WTC11 (cell line): ENCODE results near the gene MRPL23. TPM values are rescaled to one million over a fixed set of nuclear protein-coding genes. Genes with fewer than 3 reads are reported as not detected.

Experiments
- ATAC-seq: fragments of 200-7000 bp; cut with Tn5 transposase; 2 replicates; pipeline ENCODE4 v1.10.0; 2021; ENCODE audit warnings: mild to moderate bottlenecking, moderate library complexity
- CTCF ChIA-PET: fragments of 300-600 bp; sonication (Branson Sonifier 250); formaldehyde crosslinking; loops from one replicate; lab custom pipeline; 2021; ENCODE audit warnings: antibody characterized with exemption; lab: Charles Lee
- POLR2A ChIA-PET: fragments of 350-600 bp; sonication (Branson Sonifier 250); formaldehyde crosslinking; loops from one replicate; lab custom pipeline; 2021; ENCODE audit warnings: antibody characterized with exemption; lab: Charles Lee
- DNase-seq: peaks from one replicate; pipeline ENCODE4 v3.0.0; 2021; ENCODE audit warnings: low spot score
- H3K27ac Mint-ChIP-seq: 2 replicates; pipeline ENCODE4 v1.8.0; 2021; ENCODE audit warnings: mixed read lengths
- H3K27me3 Mint-ChIP-seq: 2 replicates; pipeline ENCODE4 v1.8.0; 2021; ENCODE audit warnings: low read depth, mild to moderate bottlenecking, moderate library complexity, mixed read lengths
- H3K36me3 Mint-ChIP-seq: 2 replicates; pipeline ENCODE4 v1.8.0; 2021; ENCODE audit warnings: mixed read lengths
- H3K4me1 Mint-ChIP-seq: 2 replicates; pipeline ENCODE4 v1.8.0; 2022; ENCODE audit warnings: mixed read lengths
- H3K4me3 Mint-ChIP-seq: 2 replicates; pipeline ENCODE4 v1.8.0; 2021; ENCODE audit warnings: mild to moderate bottlenecking, moderate library complexity, mixed read lengths
- H3K9me3 Mint-ChIP-seq: 2 replicates; pipeline ENCODE4 v1.8.0; 2021; ENCODE audit warnings: mixed read lengths
- GRHL2 ChIP-seq: fragments of 250-450 bp; sonication (Bioruptor Pico); IDR thresholded peaks from 2 replicates; pipeline ENCODE4 v1.8.0; 2022; ENCODE audit warnings: mild to moderate bottlenecking, moderate library complexity; ENCODE audit not compliant: insufficient replicate concordance, severe bottlenecking
- GTF2I ChIP-seq: fragments of 250-450 bp; sonication (Bioruptor Pico); conservative IDR thresholded peaks from 2 replicates; pipeline ENCODE4 v1.4.0; 2021; ENCODE audit warnings: mild to moderate bottlenecking
- MAX ChIP-seq: sonication (generic); formaldehyde crosslinking; IDR thresholded peaks from 2 replicates; pipeline ENCODE4 v1.8.0; 2022; ENCODE audit warnings: mild to moderate bottlenecking, missing genetic modification reagents
- NFATC4 ChIP-seq: fragments of 250-450 bp; sonication (Bioruptor Pico); IDR thresholded peaks from 2 replicates; pipeline ENCODE4 v1.9.0; 2021; ENCODE audit warnings: mild to moderate bottlenecking
- TCF7 ChIP-seq: sonication (generic); formaldehyde crosslinking; IDR thresholded peaks from 2 replicates; pipeline ENCODE4 v1.8.0; 2022; ENCODE audit warnings: mild to moderate bottlenecking, low read depth, missing genetic modification reagents, moderate library complexity
- TEAD1 ChIP-seq: sonication (generic); formaldehyde crosslinking; IDR thresholded peaks from 2 replicates; pipeline ENCODE4 v1.8.0; 2022; ENCODE audit warnings: mild to moderate bottlenecking, missing genetic modification reagents
- ZNF263 ChIP-seq: sonication (generic); formaldehyde crosslinking; IDR thresholded peaks from 2 replicates; pipeline ENCODE4 v1.8.1; 2022; ENCODE audit warnings: low read depth, mild to moderate bottlenecking, moderate library complexity, missing genetic modification reagents
- ZNF281 ChIP-seq: sonication (generic); formaldehyde crosslinking; IDR thresholded peaks from 2 replicates; pipeline ENCODE4 v1.8.0; 2023; ENCODE audit warnings: mild to moderate bottlenecking, missing genetic modification reagents
- ZNF416 ChIP-seq: fragments of 250-450 bp; sonication (Bioruptor Pico); IDR thresholded peaks from 2 replicates; pipeline ENCODE4 v1.9.0; 2021; ENCODE audit warnings: mild to moderate bottlenecking, inconsistent platforms
- ZNF425 ChIP-seq: fragments of 250-450 bp; sonication (Bioruptor Pico); conservative IDR thresholded peaks from 2 replicates; pipeline ENCODE4 v1.9.0; 2021; ENCODE audit warnings: mild to moderate bottlenecking
- ZNF671 ChIP-seq: fragments of 250-450 bp; sonication (Bioruptor Pico); IDR thresholded peaks from 2 replicates; pipeline ENCODE4 v1.8.0; 2021; ENCODE audit warnings: mild to moderate bottlenecking
- total RNA-seq: library from RNA; stranded (reverse); gene quantifications from 3 replicates; pipeline ENCODE4 v1.2.3, GENCODE V29; 2021
- TF ChIP-seq, protein P1 (sequence below): sonication (generic); formaldehyde crosslinking; conservative IDR thresholded peaks from 2 replicates; pipeline ENCODE4 v1.8.1; 2023; ENCODE audit warnings: mild to moderate bottlenecking, low read depth, missing genetic modification reagents, moderate library complexity

The MRPL23 gene
- total RNA-seq, 1 experiment from 2014 or later: 73.0 TPM

GRCh38 chr11:1948389-1948788 is 1.3 kb downstream of the MRPL23 start:
- no peaks in the 10 kb centered on the region for H3K36me3 Mint-ChIP-seq
- H3K27ac Mint-ChIP-seq: no peak overlapping the region
- H3K9me3 Mint-ChIP-seq: no peaks in the 10 kb centered on the region
- H3K4me1 Mint-ChIP-seq: peaks cover 3% of the 10 kb centered on the region
- H3K4me3 Mint-ChIP-seq: no peak overlapping the region
- DNase-seq (no peak), ATAC-seq (no peak)
- POLR2A ChIA-PET: no interaction called here
- CTCF ChIA-PET: interaction anchor here (0.6 to 4.7 kb wide), 24 partner anchors 12 to 972 kb away, joined by 3 to 62 read pairs (median 6); partner anchors contain the start of gene H19
- no peaks in the 10 kb centered on the region for H3K27me3 Mint-ChIP-seq
- TF ChIP-seq, protein P1, sequence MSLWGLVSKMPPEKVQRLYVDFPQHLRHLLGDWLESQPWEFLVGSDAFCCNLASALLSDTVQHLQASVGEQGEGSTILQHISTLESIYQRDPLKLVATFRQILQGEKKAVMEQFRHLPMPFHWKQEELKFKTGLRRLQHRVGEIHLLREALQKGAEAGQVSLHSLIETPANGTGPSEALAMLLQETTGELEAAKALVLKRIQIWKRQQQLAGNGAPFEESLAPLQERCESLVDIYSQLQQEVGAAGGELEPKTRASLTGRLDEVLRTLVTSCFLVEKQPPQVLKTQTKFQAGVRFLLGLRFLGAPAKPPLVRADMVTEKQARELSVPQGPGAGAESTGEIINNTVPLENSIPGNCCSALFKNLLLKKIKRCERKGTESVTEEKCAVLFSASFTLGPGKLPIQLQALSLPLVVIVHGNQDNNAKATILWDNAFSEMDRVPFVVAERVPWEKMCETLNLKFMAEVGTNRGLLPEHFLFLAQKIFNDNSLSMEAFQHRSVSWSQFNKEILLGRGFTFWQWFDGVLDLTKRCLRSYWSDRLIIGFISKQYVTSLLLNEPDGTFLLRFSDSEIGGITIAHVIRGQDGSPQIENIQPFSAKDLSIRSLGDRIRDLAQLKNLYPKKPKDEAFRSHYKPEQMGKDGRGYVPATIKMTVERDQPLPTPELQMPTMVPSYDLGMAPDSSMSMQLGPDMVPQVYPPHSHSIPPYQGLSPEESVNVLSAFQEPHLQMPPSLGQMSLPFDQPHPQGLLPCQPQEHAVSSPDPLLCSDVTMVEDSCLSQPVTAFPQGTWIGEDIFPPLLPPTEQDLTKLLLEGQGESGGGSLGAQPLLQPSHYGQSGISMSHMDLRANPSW (CRISPR knock-in tag): no peak
- no peak for TF ChIP-seq ZNF281 (CRISPR knock-in tag)

GRCh38 chr11:1949302-1949701 is 2.2 kb downstream of the MRPL23 start:
- no peak overlapping the region for H3K27ac Mint-ChIP-seq

More at GRCh38 chr11:1949302-1949701, 2.2 kb downstream of the MRPL23 start:
- Mint-ChIP-seq H3K27me3 (no peaks in the 10 kb centered on the region), H3K9me3 (no peaks in the 10 kb centered on the region), H3K36me3 (no peaks in the 10 kb centered on the region), H3K4me3 (no peak overlapping the region), H3K4me1 (no peaks in the 10 kb centered on the region)
- ChIA-PET CTCF (interaction anchor here (0.8 to 4.7 kb wide), 20 partner anchors 11 to 296 kb away, joined by 3 to 62 read pairs (median 6); partner anchors contain the start of gene H19), POLR2A (no interaction called here)
- ATAC-seq (no peak), DNase-seq (no peak)
- no peak for TF ChIP-seq TCF7 (CRISPR knock-in tag)
- no peak for TF ChIP-seq TEAD1
- TF ChIP-seq GTF2I (CRISPR knock-in tag): no peak
- no peak for TF ChIP-seq GRHL2 (CRISPR knock-in tag)
- no peak for TF ChIP-seq NFATC4
- TF ChIP-seq ZNF281 (CRISPR knock-in tag): no peak
- TF ChIP-seq ZNF425 (CRISPR knock-in tag): no peak
- no peak for TF ChIP-seq ZNF671
- no peak for TF ChIP-seq MAX
- TF ChIP-seq ZNF416: no peak
- no peak for TF ChIP-seq ZNF263 (CRISPR knock-in tag)
